ENCODE results near the gene CHRNB2. TPM values are rescaled to one million over a fixed set of nuclear protein-coding genes. Genes with fewer than 3 reads are reported as not detected.

Gene CHRNB2
- total RNA-seq, 2 experiments from 2014 or later, result not detected

- Mint-ChIP-seq H3K27ac (no peak overlapping the region), H3K9me3 (no peaks in the 10 kb centered on the region), H3K36me3 (ENCODE audit: low read depth) (no peaks in the 10 kb centered on the region), H3K4me1 (ENCODE audit: low read depth) (no peaks in the 10 kb centered on the region), H3K4me3 (no peak overlapping the region), H3K27me3 (peaks cover 6% of the 10 kb centered on the region)
- intact Hi-C loops (cut with micrococcal nuclease), result no loop called here
- TF ChIP-seq, protein P1, sequence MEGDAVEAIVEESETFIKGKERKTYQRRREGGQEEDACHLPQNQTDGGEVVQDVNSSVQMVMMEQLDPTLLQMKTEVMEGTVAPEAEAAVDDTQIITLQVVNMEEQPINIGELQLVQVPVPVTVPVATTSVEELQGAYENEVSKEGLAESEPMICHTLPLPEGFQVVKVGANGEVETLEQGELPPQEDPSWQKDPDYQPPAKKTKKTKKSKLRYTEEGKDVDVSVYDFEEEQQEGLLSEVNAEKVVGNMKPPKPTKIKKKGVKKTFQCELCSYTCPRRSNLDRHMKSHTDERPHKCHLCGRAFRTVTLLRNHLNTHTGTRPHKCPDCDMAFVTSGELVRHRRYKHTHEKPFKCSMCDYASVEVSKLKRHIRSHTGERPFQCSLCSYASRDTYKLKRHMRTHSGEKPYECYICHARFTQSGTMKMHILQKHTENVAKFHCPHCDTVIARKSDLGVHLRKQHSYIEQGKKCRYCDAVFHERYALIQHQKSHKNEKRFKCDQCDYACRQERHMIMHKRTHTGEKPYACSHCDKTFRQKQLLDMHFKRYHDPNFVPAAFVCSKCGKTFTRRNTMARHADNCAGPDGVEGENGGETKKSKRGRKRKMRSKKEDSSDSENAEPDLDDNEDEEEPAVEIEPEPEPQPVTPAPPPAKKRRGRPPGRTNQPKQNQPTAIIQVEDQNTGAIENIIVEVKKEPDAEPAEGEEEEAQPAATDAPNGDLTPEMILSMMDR (IDR thresholded peaks at IDR 0.05), result no peak
- CTCF ChIA-PET, result no interaction called here
- POLR2A ChIA-PET, result no interaction called here
- no peak for DNase-seq
- ATAC-seq, result no peak
These were observed 27.8 kb upstream of the CHRNB2 start for GRCh38 chr1:154539486-154540483.

DNA sequence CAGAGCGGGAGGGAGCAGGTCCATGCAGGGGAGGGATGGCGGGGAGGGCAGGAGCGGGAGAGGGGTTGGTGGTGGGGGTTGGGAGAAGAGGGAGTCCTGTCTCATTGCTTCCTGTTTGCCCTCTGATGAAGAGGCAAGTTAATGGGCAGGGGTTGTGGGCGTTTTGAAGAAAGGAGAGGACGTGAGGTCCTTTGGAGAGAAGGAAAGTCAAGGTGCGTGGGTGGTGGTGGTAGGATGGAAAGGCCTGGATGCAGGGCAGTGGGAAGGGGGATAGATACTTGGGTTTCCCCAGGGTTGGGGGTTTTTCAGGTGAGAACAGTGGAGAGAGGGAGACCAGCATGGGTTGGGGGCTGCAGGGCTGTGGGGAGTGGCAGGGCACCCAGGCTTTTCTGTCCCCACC, 26.3 kb upstream of the CHRNB2 start:
- CTCF ChIA-PET, result no interaction called here

DNA sequence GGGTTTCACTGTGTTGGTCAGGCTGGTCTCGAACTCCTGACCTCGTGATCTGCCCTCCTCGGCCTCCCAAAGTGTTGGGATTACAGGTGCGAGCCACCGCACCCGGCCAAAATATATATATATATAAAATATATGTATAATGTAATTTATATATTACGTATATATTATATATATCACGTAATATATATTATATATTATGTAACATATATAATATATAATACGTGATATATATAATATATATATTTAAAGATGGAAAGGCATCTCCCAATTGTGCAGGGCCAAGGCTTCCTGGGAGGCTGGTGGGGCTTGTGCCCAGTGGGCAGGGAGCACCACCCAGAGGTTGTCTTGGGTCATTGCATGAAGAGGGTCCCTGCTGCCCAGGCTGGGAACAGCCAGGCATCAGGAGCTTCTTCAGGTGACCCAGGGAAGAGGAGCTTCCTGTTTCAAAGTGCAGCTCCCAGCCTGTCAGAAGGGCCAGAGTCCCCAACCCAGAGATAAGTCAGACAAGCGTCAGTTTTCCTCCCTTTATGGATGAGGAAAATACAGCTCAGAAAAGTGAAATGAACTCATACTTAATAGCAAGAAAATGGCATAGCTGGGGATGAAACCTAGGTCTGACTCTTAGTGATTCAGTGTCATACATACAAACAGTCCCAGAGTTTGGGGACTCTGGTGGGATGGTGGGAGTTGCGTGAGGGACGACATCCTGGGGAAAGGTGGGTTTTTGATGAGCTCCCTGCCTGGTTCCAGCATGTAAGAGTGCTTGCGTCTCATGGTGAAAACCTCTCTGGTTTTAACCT, 21.1 kb upstream of the CHRNB2 start:
- intact Hi-C loops (cut with micrococcal nuclease), result loop anchor here (2.0 kb wide), 1 partner anchor 66 kb away; no protein-coding TSS in a partner anchor
- ATAC-seq (peak; percentile 98), DNase-seq (peak; percentile 72)
- peaks cover 12% of the 10 kb centered on the region for H3K4me1 Mint-ChIP-seq (ENCODE audit: low read depth)
- H3K36me3 Mint-ChIP-seq (ENCODE audit: low read depth), result peaks cover 12% of the 10 kb centered on the region
- TF ChIP-seq, protein P1 (IDR thresholded peaks at IDR 0.05), result peak; percentile 79
- ChIA-PET CTCF (interaction anchor here (0.6 to 3.8 kb wide), 55 partner anchors 9 to 515 kb away, joined by 3 to 127 read pairs (median 4); partner anchors contain the start of gene ATP8B2), POLR2A (interaction anchor here (0.8 to 0.9 kb wide), 2 partner anchors 67 to 160 kb away, joined by 3 read pairs; no protein-coding TSS in a partner anchor)
- H3K27me3 Mint-ChIP-seq, result no peaks in the 10 kb centered on the region
- no peaks in the 10 kb centered on the region for H3K9me3 Mint-ChIP-seq
- H3K4me3 Mint-ChIP-seq, result no peak overlapping the region
- no peak overlapping the region for H3K27ac Mint-ChIP-seq

More for the DNA sequence above, 26.3 kb upstream of the CHRNB2 start:
- Mint-ChIP-seq H3K27ac (no peak overlapping the region), H3K27me3 (peaks cover 2% of the 10 kb centered on the region), H3K4me1 (ENCODE audit: low read depth) (no peaks in the 10 kb centered on the region), H3K36me3 (ENCODE audit: low read depth) (no peaks in the 10 kb centered on the region), H3K9me3 (no peaks in the 10 kb centered on the region), H3K4me3 (no peak overlapping the region)
- no peak for ATAC-seq
- TF ChIP-seq, protein P1 (IDR thresholded peaks at IDR 0.05), result no peak
- intact Hi-C loops (cut with micrococcal nuclease), result no loop called here
- no peak for DNase-seq
- POLR2A ChIA-PET, result no interaction called here

GRCh38 chr1:154547105-154547732, 20.4 kb upstream of the CHRNB2 start:
- Mint-ChIP-seq H3K27me3 (no peaks in the 10 kb centered on the region), H3K4me1 (ENCODE audit: low read depth) (peaks cover 12% of the 10 kb centered on the region), H3K4me3 (no peak overlapping the region), H3K9me3 (no peaks in the 10 kb centered on the region), H3K36me3 (ENCODE audit: low read depth) (peaks cover 20% of the 10 kb centered on the region), H3K27ac (no peak overlapping the region)
- ChIA-PET POLR2A (interaction anchor here (0.8 kb wide), 1 partner anchor 68 kb away, joined by 3 read pairs; no protein-coding TSS in a partner anchor), CTCF (interaction anchor here (0.6 to 3.8 kb wide), 53 partner anchors 8 to 514 kb away, joined by 3 to 127 read pairs (median 4); partner anchors contain the start of gene ATP8B2)
- DNase-seq (no peak), ATAC-seq (no peak)
- TF ChIP-seq, protein P1 (IDR thresholded peaks at IDR 0.05), result no peak
- intact Hi-C loops (cut with micrococcal nuclease), result loop anchor here (2.0 kb wide), 1 partner anchor 66 kb away; no protein-coding TSS in a partner anchor

All from activated CD8-positive, alpha-beta T cell treated with anti-CD3 and anti-CD28 coated beads for 36 hours (primary cell).